Measurements from ENCODE around the gene TRDN.

DNA sequence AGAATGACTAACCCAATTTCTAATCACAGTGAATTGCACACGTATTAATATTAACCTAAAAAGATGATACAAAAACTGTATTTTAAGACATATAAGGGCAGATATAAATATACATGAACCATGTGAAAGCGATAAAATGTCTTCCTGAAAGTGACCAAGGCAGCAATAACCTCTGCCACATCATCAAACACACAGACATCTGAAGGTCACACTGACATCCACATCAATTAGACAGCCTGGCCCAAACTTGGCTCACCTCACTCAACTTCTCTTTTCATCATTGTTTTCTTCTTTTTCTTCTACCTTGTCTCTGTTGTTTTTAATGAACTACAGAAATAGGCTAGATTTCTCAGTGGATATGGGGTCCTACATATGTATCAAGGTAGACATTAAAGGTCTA lies 128.5 kb downstream of the TRDN start:
- TF ChIP-seq, protein P1, sequence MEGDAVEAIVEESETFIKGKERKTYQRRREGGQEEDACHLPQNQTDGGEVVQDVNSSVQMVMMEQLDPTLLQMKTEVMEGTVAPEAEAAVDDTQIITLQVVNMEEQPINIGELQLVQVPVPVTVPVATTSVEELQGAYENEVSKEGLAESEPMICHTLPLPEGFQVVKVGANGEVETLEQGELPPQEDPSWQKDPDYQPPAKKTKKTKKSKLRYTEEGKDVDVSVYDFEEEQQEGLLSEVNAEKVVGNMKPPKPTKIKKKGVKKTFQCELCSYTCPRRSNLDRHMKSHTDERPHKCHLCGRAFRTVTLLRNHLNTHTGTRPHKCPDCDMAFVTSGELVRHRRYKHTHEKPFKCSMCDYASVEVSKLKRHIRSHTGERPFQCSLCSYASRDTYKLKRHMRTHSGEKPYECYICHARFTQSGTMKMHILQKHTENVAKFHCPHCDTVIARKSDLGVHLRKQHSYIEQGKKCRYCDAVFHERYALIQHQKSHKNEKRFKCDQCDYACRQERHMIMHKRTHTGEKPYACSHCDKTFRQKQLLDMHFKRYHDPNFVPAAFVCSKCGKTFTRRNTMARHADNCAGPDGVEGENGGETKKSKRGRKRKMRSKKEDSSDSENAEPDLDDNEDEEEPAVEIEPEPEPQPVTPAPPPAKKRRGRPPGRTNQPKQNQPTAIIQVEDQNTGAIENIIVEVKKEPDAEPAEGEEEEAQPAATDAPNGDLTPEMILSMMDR (IDR thresholded peaks at IDR 0.05; ENCODE audit: low read length): no peak
- no peak for TF ChIP-seq EZH2 (IDR thresholded peaks at IDR 0.05; ENCODE audit: borderline replicate concordance, low read length)
